KOPT-K1 (cell line): ENCODE measurements around the gene BGN.

Experiments
- H3K27ac ChIP-seq: fragments of 200-600 bp; sonication (generic); 2 replicates; pipeline ENCODE4 v1.5.1; 2016; ENCODE audit warnings: antibody characterized with exemption, mild to moderate bottlenecking, low read depth, low read length; ENCODE audit not compliant: poor library complexity, severe bottlenecking
- H3K36me3 ChIP-seq: fragments of 200-600 bp; sonication (generic); 2 replicates; pipeline ENCODE4 v1.5.1; 2017; ENCODE audit warnings: antibody characterized with exemption, mild to moderate bottlenecking, low read length, moderate library complexity; ENCODE audit not compliant: insufficient read depth
- H3K9me3 ChIP-seq: fragments of 200-600 bp; sonication (generic); 2 replicates; pipeline ENCODE4 v1.5.1; 2017; ENCODE audit warnings: antibody characterized with exemption, low read length, mild to moderate bottlenecking; ENCODE audit not compliant: insufficient read depth, poor library complexity, severe bottlenecking

Gene BGN

DNA sequence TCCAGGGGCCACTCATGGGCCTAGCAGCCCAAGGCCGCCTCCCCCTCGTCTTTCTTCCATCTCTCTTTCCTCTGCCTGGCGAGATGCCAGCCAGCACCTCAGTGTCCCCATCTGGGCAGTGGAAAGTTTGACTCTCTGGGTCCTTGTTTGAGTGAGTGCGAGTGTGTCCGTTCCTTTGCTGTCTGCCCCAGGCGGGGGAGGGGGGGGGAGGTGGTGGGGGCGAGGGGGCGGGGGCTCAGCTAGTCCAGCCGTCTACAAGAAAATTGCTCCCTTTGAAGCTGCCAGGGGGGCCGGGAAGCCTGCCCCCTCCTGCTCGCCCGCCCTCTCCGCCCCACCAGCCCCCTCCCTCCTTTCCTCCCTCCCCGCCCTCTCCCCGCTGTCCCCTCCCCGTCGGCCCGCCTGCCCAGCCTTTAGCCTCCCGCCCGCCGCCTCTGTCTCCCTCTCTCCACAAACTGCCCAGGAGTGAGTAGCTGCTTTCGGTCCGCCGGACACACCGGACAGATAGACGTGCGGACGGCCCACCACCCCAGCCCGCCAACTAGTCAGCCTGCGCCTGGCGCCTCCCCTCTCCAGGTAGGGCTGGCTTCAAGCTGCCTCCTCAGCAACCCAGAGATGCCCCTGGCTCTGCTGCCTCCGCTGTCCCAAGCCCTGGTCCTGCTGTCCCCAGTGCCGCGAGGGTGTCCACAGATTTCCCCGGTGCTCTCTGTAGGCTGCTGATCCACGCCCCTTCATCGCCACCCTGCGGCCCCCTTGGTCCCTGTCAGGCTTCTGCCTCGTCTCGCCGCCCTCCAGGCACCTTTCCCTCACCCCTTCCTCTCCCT lies at the start of gene BGN:
Gene BGN (plus strand): TSS at position 440 of the 821 bp plus-strand sequence. CDS start 9,652 bp downstream, outside the sequence.
- Histone ChIP-seq H3K9me3 (no peaks in the 10 kb centered on the region), H3K27ac (no peak within 1 kb of the TSS), H3K36me3 (no peaks in the 10 kb centered on the region)

DNA sequence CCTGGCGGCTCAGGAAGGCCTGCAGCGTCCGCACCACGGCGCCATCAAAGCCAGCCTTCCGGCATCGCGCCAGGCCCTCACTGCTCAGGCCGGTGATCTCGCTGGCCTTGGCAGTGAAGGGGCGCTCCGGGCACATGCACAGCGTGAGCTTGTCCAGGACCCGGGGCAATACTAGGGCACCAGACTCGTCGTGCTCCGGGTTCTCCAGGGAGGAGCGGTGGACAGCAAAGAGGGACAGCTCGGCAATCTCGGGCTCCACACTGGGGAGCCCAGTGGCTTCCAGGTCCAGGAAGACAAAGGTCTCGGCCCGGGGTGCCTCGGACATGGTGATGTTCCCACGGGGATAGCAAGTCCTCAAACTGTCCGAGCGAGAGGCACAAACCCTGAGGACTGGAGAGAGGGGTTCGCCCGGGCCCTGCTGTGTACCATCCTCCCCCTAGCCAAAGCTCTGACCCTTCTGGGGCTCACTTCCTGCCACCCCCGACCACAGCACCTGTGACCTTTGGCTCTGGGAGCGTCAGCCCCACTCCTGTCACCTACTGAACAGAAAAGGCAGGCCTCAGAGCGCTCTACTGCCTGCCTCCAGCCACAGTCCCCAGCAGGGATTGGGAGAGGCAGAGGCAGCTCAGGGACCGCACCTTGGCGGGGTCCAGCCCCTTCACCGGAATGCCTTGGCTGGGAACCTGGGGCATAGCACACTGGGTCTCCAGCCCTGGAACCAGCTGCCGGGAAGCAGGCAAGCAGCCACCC lies 49.5 kb upstream of the BGN start:
- H3K36me3 ChIP-seq, result 0 out of 2 replicates have a peak, but pooled peaks cover 13% of the 10 kb centered on the region
- no peak overlapping the region for H3K27ac ChIP-seq
- H3K9me3 ChIP-seq, result no peaks in the 10 kb centered on the region

DNA sequence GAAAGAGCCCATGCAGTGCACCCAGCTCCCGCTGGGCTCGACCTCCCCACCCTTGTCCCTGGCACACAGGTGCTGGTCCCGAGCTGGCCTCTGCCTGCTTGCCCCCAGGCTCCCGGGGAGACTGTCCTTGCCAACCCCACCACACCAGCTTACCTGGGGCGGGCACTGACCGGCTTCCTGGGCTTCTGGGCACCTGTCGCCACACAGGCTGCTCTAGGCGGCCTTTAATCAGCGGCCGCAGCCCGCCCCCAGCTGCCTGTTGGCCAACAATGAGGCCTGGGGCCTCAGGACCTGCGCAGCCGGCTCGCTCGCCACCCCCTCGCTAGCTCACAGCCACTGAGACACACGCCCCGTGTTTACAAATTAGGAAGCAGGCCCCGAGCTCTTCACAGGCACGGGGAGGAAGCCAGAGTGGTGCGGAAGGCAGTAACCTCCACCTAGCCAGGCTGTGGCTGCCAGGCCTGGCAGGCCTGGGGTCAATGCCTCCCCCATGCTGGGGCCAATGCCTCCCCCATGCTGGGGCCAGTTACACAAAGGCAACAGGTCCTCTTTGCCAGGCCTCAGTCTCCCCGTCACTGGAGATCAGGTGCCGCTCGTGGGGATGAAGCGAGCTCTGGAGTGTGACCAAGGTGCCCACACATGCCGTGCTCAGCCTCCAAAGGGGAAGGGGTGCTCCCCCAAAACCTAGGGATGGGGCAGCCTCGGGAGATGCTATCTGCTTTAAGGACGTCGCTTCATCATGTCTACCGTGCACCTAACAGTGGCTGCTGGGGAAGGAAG lies 48.7 kb upstream of the BGN start, which contains the start of gene TREX2:
Gene TREX2 (minus strand): TSS at position 201 of the 780 bp plus-strand sequence. CDS start 626 bp downstream, outside the sequence.
- Histone ChIP-seq H3K27ac (no peak within 1 kb of the TSS), H3K36me3 (peaks cover 19% of the 10 kb centered on the region; the same call in 1 of the 2 replicates), H3K9me3 (no peaks in the 10 kb centered on the region)

DNA sequence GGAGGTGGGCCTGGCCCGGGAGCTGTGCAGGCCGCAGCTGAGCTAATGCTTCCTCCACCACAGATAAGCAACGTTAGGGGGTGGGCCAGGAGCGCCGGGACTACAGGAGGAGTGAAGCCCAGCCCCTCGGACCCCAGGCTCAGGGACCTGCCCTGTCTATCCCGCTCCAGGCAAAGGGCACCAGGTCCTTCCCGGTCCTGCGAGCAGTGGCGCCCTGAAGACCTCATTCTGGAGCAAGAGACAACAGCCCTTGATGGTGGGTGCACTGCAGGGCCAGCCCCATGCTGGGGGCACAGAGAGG lies 48.2 kb upstream of the BGN start:
- Histone ChIP-seq H3K9me3 (no peaks in the 10 kb centered on the region), H3K27ac (no peak overlapping the region), H3K36me3 (peaks cover 25% of the 10 kb centered on the region; the same call in 1 of the 2 replicates)

DNA sequence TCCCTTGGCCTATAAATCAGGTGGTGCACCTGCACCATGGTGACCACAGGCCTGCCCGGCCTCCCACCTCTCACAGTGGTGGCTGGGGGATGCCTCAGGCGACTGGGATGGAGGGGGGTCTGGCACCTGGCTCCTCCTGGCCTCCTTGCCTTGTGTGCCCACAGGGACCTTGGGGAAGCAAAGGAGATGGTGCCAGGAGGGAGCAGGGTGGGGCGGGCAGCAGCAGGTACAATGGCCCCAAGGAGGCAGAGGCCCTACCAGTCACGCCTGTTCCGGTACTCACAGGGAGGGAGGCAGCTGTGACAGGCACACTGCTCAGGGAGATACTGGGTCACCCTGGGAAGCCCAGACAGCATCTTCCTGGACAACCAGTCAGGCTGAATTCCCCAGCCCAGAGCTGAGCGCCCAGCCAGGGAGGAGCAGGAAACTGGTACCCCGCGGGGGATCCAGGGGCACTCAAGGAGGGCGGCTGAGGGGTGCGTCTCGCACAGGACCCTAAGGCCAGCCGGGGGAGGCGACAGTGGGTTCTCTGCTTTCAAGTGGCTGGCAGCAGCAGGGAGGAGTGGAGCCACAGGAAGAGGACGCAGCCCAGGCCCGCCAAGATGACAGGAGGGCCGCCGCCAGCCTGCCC lies 47.7 kb upstream of the BGN start:
- H3K9me3 ChIP-seq, result no peaks in the 10 kb centered on the region
- H3K27ac ChIP-seq, result no peak overlapping the region
- H3K36me3 ChIP-seq, result peaks cover 25% of the 10 kb centered on the region; the same call in 1 of the 2 replicates

DNA sequence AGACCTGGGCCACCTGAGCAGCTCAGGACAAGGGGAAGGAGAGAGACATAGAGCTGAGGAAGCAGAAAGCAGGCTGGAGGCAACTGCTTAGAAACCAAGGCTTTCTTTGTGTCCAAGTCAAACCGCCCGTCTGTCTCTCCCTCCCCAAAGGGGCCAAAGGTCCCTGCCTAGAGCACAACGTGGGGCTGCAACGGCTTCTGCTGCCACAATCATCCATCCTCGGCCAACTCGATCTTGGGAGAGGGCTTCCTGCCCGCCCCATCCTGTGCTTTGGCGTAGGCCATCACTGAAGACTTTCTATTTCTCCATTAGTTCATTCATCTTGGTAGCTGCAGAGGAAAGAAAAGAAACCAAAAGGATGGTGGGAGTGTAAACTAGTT lies 47.2 kb upstream of the BGN start:
- Histone ChIP-seq H3K9me3 (no peaks in the 10 kb centered on the region), H3K36me3 (peaks cover 25% of the 10 kb centered on the region; the same call in 1 of the 2 replicates), H3K27ac (no peak overlapping the region)

DNA sequence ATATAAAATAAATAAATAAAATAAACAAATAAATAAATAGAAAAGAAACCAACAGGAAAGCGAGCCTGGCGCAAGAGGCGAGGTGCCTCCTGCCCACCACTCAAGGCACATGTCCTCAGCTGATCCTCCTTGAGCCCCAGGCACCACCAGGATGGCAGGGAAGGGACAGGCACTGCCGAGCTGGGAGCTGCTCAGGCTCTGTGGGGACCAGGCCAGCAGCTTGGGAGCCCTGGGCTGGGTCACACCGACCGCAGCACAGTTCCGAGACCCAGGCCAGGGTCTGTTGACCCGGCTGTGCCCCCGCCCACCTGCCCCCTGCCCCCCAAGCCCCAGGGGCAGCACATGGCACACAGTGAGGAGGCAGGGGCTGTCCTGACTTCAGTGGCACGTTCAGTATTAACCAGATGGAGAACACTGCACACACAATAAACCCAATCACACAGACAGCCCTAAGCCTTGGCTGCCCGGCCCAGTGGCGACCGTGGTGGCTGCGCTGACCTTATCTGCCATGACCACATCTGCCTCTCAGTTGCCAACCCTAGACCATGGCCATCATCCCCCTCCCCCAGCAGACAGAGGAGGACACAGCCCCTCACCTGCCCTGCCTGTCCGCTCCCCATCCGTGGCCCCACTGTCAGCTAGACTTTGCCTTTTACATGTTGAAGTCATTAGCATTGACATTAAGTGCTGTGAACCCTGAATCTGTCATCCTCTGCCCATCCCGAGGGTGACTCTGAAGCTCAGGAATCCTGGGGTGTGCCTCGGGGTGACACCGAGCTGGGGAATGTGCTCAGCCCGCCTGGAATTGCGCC lies 46.0 kb upstream of the BGN start:
- no peaks in the 10 kb centered on the region for H3K9me3 ChIP-seq
- H3K36me3 ChIP-seq, result peaks cover 27% of the 10 kb centered on the region; the same call in 1 of the 2 replicates
- no peak overlapping the region for H3K27ac ChIP-seq

DNA sequence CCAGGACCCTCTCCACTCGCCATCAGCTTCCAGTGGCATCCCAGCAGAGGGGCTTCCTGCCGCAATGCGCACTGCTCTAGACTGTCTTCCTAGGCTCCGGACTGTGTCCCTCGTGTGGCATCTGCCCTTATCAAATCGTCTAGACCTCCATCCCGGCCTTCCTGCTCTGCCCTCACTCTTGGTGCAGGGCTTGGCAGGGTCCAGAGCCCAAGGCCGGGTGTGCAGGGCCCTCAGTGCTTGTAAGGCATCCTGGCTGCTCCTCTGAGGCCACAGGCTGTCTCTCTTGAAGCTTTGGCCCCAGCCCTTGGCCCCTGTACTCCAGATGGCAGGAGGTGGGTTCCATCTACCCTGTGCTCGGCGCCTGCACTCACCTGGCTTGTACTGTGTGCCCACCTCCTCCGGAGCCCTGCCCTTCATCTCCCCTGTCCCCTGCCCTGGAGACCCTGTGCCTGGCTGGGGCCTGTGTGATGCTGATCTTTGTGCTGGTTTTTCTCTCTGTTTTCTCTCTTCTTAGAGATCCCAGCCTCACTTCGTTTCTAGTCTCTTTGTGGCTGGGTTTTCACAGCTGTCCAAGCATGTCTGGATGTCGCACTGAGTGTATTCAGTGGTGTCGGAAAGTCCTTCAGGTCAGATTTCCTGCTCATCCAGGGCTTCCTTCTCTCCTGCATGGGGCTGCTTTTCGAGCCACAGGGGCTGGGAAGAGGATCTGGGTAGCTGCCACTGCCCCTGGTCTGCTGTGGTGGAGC lies 45.2 kb upstream of the BGN start:
- H3K36me3 ChIP-seq, result peaks cover 33% of the 10 kb centered on the region; the same call in 1 of the 2 replicates
- H3K9me3 ChIP-seq, result no peaks in the 10 kb centered on the region
- no peak overlapping the region for H3K27ac ChIP-seq

DNA sequence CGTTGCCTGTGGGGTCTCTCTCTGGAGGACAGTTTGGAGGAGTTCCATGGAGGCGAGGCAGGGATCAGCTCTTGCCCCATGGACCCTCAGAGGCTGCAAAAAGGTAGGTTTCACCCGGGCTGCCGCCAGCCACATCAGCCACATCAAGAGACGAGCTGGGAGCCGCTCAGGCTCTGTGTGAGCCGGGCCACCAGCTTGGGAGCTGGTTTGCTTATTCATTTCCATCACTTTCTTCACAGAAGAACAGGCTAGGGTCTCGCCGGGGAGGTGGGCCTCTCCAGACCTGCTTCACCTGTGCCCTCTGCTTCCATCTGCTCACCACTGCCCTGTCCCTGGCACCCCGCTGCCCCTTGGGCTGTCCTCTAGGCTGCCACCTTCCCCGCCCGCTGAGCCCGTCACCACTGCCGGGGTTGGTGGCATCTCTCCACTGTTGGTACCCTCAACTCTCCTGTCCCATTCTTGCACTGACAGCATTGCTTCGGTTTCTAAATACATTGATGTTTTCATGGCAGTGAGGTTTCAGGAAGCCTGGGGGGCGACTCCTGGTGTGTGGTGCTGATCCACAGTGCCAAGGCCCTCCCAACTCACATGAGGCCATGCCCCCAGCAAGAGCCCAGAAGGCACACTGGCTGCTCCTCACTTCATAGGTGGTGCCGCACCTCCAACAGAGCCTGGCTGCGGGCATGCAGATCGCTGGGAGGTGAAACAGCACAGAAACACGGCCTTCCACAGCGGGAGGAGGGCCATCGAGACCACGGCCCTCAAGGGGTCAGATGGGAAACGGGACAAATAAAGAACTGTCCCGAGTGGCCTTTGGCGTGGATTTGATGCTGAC lies 44.4 kb upstream of the BGN start:
- Histone ChIP-seq H3K36me3 (peaks cover 41% of the 10 kb centered on the region; the same call in 1 of the 2 replicates), H3K27ac (no peak overlapping the region), H3K9me3 (no peaks in the 10 kb centered on the region)

DNA sequence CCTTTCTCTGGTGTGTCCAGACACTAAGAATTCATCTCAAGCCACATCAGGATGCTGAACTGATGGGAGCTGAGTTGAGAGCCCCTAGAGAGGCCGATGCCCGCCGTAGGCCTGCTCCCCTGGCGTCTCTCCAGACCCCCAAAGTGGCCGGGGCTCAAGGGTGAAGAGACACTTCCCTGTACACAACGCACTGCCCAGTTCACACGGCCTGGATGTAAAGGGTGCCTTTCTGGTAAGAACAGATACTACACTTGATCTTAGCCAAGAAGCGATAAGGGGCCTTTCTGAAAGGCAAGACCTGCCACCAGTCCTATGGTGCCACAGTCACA lies 43.9 kb upstream of the BGN start:
- H3K9me3 ChIP-seq, result no peaks in the 10 kb centered on the region
- H3K36me3 ChIP-seq, result peaks cover 47% of the 10 kb centered on the region; the same call in 1 of the 2 replicates
- H3K27ac ChIP-seq, result no peak overlapping the region

DNA sequence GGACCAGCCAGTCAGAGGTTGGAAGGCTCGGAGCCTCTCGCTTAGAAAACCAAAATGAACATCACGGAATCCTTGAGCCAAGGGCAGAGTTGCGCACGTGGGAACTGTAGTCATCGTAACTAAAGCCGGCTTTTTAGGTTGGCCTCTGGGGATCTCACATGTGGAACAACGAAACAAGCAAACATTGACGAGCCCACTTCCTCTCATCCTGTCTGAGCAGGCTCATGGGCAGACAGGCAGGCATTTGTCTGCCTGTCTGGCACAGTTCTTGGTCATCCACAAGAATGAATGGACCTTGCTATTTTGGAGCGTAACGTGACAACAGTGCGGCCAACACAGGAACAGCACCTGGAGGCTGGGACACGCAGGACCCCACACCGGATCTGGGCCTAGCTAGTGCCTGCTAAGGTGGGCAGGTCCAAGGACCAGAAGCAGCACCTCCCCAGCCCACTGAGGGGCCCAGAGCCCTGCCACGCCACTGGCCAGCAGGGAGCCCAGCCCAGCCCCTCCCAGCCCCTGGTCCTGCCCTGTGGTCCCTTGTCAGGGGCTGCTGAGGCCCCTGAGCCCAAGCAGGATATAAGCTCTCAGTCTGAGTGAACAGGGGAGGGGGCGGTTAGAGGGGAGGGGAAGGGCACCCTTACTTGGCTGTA lies 39.8 kb upstream of the BGN start:
- H3K27ac ChIP-seq, result no peak overlapping the region
- H3K9me3 ChIP-seq, result no peaks in the 10 kb centered on the region
- H3K36me3 ChIP-seq, result peaks cover 74% of the 10 kb centered on the region; the same call in 1 of the 2 replicates

DNA sequence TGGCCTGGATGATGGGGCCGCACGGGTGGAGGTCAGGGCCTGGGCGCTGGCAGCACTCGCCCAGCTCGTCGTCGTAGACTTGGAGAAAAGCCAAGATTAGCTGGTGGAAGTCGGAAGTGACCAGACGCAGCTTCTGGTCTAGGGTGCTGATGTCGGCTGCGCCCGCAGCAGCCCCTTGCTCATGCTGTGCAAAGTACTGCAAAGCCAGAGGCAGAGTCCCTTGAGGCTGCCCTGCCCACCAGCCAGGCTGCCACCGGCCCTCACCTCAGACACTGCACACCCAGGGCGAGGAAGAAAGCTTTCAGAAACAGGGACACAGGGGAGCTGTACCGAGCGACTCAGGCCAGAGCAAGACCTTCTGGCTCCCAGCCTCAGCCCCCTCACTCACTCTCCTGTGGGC lies 39.2 kb upstream of the BGN start:
- no peak overlapping the region for H3K27ac ChIP-seq
- no peaks in the 10 kb centered on the region for H3K9me3 ChIP-seq
- peaks cover 78% of the 10 kb centered on the region; the same call in 1 of the 2 replicates for H3K36me3 ChIP-seq
